Ectodermal cell (in vitro differentiated cells): Measurements from ENCODE around the gene MRPL23.

ENCODE experiments used
- H3K27ac ChIP-seq: 2 replicates; pipeline ENCODE4 v1.7.0; 2013; ENCODE audit warnings: mild to moderate bottlenecking, low read depth, low read length; ENCODE audit not compliant: insufficient read depth, poor library complexity, severe bottlenecking
- H3K27me3 ChIP-seq: 2 replicates; pipeline ENCODE4 v1.7.0; 2013; ENCODE audit warnings: mild to moderate bottlenecking, low read length; ENCODE audit not compliant: insufficient read depth, control insufficient read depth, poor library complexity, severe bottlenecking
- H3K36me3 ChIP-seq: one replicate; pipeline ENCODE4 v1.7.0; 2013; ENCODE audit warnings: low read length; ENCODE audit not compliant: control insufficient read depth, insufficient read depth
- H3K4me1 ChIP-seq: one replicate; pipeline ENCODE4 v1.7.0; 2013; ENCODE audit warnings: low read length; ENCODE audit not compliant: control insufficient read depth, insufficient read depth
- H3K4me3 ChIP-seq: 2 replicates; pipeline ENCODE4 v1.7.0; 2013; ENCODE audit warnings: low read depth, low read length, control low read depth; ENCODE audit not compliant: insufficient read depth
- H3K9me3 ChIP-seq: 2 replicates; pipeline ENCODE4 v1.7.0; 2013; ENCODE audit warnings: mild to moderate bottlenecking, low read length, moderate library complexity; ENCODE audit not compliant: control insufficient read depth
- WGBS, 2 experiments: methylation state at CpG; one replicate each; pipeline ENCODE4 v1.1.7; 2013; ENCODE audit warnings: missing lambda C conversion rate in 2 of 2; 5-methylcytosine and 5-hydroxymethylcytosine counted together

MRPL23 gene

DNA sequence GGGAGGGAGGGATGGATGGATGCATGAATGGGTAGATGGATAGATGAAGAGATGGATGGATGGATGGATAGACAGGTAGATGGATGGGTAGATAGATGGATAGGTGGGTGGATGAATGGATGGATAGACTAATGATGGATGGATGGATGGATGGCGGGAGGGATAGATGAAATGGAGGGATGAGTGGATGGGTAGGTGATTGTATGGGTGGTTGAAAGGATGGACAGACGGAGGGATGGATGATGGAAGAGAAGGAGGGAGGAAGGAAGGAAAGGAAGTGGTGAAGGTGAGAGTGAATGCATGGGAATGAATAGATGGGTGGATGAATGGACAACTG, 31.4 kb upstream of the MRPL23 start:
- H3K4me1 ChIP-seq: no peaks in the 10 kb centered on the region
- WGBS, 2 experiments: 93 to 96% methylated on average over 2 of the region's 2 CpGs
- no peaks in the 10 kb centered on the region for H3K9me3 ChIP-seq
- no peaks in the 10 kb centered on the region for H3K36me3 ChIP-seq
- H3K4me3 ChIP-seq: no peak overlapping the region
- H3K27me3 ChIP-seq: no peaks in the 10 kb centered on the region
- no peak overlapping the region for H3K27ac ChIP-seq

DNA sequence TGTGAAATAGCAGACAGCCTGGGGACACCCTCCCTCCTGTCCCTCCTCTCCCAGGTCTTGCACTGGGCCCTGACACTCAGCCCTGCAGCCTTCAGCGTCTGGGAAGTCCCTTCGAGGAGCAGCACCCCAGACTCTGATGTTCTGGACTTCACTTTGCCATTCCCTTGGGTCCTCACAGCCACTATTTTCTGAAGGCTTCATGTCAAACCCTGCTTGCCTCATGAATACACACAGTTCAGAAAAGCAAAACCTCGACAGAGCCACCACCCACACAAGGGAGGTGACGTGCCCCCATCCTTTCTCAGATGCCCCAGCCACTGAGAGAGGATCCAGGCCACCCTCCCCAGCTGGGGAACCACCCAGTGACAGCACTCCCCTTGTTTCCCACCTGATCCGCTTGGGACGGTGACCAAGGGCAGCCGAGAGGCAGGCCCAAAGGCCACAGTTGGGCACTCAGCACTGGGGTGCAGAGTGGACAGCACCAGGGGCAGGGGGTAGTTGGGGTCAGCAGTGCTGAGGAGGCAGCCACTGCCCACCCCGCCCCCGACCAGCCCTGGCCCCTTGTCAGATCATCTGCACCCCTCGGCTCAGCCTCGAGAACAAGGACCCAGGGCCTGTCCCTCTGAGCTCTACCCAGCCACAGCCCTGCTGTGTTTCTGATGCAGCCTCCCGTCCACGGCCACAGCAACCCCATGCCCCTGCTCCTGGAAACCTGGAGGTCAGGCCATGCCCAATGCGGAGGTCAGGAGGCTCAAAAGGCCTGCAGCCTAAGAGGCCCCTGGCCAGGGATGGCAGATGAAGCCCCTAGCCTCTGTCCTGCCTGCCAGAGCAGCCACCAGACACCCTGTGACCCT, 30.8 kb upstream of the MRPL23 start:
- Histone ChIP-seq H3K36me3 (no peaks in the 10 kb centered on the region), H3K27me3 (no peaks in the 10 kb centered on the region), H3K9me3 (no peaks in the 10 kb centered on the region), H3K4me1 (peaks cover 5% of the 10 kb centered on the region), H3K27ac (no peak overlapping the region), H3K4me3 (no peak overlapping the region)
- WGBS, 2 experiments: 91 to 92% methylated on average over 14 of the region's 14 CpGs

DNA sequence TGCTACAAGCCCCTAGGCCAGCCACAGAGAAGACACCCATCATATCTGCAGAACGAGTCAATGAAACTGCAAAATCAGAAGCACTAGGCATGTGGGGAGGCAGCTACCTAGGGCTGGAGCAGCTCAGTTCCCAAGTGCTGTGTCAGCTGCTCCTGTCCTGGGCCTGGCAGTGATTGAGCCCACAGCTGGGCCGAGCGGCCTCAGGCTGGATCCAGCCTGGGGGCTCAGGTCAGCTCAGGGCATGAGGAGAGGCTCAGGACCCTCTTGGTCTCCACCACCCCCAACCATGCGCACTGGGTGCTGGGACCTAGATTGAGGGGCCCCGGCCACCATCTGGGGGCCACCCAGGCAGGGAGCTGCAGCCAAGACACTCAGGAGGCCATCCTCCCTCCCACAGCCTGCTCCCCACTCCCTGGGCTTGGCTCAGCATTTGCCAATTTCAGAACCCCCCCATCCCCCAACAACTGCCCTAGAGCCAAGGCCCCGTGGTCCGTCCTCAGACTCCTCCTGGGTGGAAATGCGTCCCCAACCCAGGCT, 30.1 kb upstream of the MRPL23 start:
- Histone ChIP-seq H3K36me3 (no peaks in the 10 kb centered on the region), H3K4me1 (peaks cover 9% of the 10 kb centered on the region), H3K4me3 (no peak overlapping the region), H3K27me3 (no peaks in the 10 kb centered on the region), H3K27ac (no peak overlapping the region), H3K9me3 (no peaks in the 10 kb centered on the region)
- 84 to 90% methylated on average over 8 of the region's 8 CpGs for WGBS, 2 experiments

DNA sequence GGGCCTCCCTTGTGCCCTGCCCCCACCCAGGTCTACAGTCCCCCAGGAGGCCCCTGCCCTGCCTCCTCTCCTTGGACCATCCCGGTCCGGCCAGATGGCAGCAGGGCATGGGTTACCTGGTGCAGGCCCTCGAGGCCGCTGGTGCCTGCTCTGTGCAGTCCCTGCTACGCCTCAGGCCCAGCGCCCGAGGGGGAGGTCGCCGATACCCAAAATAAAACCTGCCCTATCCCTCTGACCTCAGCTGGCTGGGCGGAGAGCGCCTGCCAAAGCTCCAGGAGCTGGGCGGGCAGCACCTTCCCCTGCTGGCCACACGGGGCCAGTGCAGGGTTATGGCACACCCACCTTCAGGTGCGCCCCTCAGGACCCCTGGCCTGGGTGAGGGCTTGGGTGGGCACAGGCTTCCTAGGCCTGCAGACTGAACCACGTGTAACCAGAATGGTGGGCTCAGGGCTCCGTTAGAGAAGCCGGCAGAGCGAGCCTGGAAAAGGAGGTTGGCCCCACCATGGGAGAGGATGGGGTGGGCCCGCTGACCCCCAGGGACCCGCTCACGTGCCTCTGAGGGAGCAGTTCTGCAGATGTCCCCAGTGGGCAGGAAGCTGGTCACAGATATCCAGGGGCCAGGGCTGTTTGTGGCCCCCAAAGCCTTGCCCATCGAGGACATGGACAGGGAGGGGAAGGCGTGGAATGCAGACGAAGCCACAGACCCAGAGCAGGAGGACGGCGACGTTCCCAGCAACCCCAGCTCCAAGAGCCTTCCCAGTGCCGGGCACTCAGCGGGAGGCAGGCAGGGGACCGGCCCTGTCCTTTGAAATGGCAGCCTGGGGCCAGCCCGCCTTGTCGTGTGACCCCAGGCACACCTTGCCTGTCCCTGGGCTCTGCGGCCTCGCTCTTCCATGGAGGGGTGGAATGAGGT, 29.4 kb upstream of the MRPL23 start:
- no peaks in the 10 kb centered on the region for H3K36me3 ChIP-seq
- 84% methylated on average over 34 of the region's 34 CpGs for WGBS, 2 experiments
- peaks cover 9% of the 10 kb centered on the region for H3K4me1 ChIP-seq
- H3K27ac ChIP-seq: no peak overlapping the region
- H3K4me3 ChIP-seq: no peak overlapping the region
- no peaks in the 10 kb centered on the region for H3K9me3 ChIP-seq
- H3K27me3 ChIP-seq: no peaks in the 10 kb centered on the region

DNA sequence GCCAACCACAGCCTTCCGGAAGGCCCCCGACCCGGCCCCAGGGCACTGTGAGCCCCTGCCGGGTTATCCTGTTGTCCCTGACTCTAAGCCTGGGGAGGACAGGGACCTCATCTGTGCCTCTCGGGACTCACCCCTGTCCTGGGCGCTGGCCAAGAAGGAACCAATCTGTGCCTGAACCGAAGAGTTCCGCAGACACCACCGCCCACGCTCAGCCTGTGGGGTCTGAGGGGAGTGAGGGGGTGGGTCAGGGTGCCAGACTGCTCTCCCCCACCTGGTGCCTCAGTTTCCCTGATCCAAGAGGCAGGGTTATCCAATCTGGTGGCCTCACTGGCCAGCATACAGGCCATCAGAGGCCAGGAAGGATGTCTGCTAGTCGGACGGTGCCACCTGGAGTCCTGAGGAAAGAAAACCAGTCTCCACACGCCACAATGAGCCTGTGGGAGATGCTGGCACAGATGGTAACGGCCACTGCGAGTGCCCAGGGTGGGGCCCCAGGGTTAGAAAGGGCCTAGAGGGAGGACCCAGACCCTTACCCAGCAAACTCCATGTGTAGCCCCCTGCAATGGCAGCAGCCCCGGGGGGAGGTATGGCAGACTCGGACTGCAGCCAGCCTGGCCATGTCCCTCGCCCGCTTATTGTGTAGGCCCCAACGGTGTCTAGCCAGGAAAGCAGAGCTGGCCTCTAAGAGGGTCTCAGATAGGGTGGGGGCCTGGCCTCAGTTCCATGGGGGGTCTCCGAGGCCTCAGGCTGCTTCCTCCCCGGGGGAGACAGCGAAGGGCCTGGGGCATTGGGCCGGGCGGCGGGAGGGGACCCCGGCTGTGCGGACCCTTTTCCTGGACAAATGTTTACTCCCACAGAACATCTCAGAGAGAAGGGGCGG, 28.5 kb upstream of the MRPL23 start:
- Histone ChIP-seq H3K4me3 (no peak overlapping the region), H3K4me1 (peaks cover 9% of the 10 kb centered on the region), H3K9me3 (no peaks in the 10 kb centered on the region), H3K27ac (no peak overlapping the region), H3K27me3 (no peaks in the 10 kb centered on the region), H3K36me3 (no peaks in the 10 kb centered on the region)
- WGBS, 2 experiments: 90 to 93% methylated on average over 29 of the region's 29 CpGs

DNA sequence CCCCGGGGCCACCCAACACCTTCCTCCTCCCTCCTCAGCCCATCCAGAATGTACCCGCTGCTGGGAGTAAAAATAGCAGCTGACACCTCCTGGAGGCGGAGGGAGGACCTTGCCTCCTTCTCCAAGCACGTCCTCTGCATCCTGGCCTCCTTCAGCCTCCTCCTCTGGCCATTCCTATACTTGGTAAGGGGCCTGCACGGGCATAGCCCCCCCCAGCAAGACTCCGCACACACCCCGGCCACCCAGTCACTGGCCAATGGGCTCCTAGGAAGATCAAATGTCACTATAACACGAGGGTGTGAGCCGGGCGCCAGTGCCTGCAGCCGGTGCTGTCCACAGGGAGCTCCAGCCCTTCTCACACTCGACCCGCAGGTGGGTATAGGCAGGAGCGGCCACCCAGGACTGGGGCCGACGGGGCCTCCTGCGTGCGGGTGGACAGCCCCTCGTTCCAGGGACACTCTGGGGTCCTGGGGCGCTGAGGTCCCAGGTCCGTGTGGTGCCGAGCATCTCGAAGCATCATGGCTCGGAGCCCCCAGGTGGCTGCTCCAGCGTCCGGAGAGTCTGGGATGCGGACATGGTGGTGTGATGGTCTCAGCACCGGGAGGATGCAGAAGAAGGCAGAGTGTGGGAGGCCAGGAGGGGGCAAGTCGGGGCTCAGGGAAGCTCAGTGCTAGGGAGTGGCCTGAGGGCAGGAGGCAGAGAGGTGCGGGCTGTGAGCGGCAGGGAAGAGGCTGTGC, 27.6 kb upstream of the MRPL23 start, which contains the start of gene TNNT3:
Gene TNNT3 (plus strand): TSS at position 313 of the 737 bp plus-strand sequence. CDS start 3,172 bp downstream, outside the sequence.
- Histone ChIP-seq H3K4me3 (no peak within 1 kb of the TSS), H3K27ac (no peak within 1 kb of the TSS)

DNA sequence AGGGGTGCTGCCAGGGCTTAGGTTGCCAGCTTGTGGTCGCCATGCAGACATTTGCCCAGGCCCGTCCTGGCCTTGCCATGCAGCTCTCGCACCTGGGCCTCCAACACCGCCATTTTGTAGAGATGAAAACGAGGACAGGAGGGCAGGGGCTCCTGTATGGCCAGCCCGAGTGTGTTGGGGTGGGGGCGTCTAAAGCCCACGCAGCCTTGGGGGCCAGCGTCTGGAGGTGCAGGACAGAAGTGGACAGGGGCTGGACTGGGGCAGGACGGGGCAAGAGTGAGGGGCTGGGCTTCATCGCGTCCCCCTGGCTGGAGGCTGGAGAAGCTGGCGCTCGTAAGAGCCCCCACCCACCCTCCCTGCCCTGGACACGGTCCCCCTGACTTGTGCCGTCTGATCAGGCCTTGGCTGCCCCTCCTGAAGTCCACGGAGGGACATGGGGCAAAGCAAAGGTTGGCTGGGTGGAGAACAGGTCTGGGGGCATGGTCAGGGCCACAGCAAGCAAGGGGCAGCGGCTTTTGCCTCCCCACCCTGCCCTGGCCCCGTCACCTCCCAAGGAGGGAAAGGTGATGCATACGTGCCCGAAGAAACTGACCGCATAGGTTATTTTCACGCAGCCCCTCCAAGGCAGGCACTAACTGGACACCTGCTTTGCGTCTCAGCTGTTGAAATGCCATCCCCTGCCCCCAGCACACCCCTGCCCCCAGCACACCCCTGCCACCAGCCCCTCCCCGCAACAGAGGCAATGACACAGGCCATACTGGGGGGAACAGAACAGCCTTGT, 26.8 kb upstream of the MRPL23 start:
- WGBS, 2 experiments: 92 to 95% methylated on average over 25 of the region's 25 CpGs
- Histone ChIP-seq H3K9me3 (no peaks in the 10 kb centered on the region), H3K27me3 (no peaks in the 10 kb centered on the region), H3K27ac (no peak overlapping the region), H3K4me3 (no peak overlapping the region), H3K36me3 (no peaks in the 10 kb centered on the region), H3K4me1 (peaks cover 9% of the 10 kb centered on the region)

More for the DNA sequence above, 27.6 kb upstream of the MRPL23 start, which contains the start of gene TNNT3:
- Histone ChIP-seq H3K36me3 (no peaks in the 10 kb centered on the region), H3K4me1 (peaks cover 9% of the 10 kb centered on the region), H3K27me3 (no peaks in the 10 kb centered on the region), H3K9me3 (no peaks in the 10 kb centered on the region)
- WGBS, 2 experiments: 84 to 87% methylated on average over 31 of the region's 31 CpGs

DNA sequence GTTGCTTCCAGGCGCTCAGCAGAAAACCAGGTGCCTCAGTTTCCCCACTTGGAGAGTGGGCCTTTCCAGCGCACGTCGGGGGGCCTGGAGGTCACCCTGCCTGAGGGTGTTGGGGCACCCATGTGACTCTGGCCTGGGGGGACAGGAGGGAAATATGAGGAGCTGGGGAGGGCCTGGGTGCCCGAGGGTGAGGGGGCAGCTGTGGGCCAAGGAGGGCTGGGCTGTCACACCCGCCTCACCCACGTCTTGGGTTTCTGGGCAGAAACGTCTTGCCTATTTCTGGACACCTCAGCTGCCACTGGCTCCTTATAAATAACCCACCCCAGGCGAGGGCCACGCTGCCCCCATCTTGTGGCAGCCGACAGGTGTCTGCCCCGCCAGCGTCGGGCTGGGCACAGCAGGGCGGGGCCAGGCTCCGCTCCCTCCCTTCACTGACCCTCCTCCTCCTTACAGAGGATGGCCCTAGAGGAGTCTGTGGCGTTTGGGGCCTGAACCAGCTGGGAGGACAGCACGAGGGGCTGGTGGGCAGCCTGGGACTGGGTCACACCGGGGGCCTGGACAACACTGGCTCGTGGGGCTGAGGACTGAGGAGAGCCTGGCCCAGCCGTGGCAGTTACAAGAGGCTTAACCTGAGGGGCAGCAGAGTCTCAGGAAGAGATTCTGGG, 26.1 kb upstream of the MRPL23 start:
- Histone ChIP-seq H3K27ac (no peak overlapping the region), H3K36me3 (no peaks in the 10 kb centered on the region), H3K4me3 (no peak overlapping the region), H3K4me1 (peaks cover 9% of the 10 kb centered on the region), H3K27me3 (no peaks in the 10 kb centered on the region), H3K9me3 (no peaks in the 10 kb centered on the region)
- WGBS, 2 experiments: 77 to 79% methylated on average over 21 of the region's 21 CpGs
